ENCODE measurements around the gene MYRIP.

GRCh38 chr3:39801216-39801615 is 8.2 kb upstream of the MYRIP start:
- TF ChIP-seq CTCF (IDR thresholded peaks at IDR 0.05) (no peak), POLR2A (IDR thresholded peaks at IDR 0.05) (no peak)
